LoVo (cell line): ENCODE measurements around the gene GALNT9.
A peak's percentile ranks its signal among the peaks of the same experiment; 100 is the strongest.
"Not testable (repeated sequence)": the region's sequence is repeated elsewhere in the genome, so short reads cannot be mapped to it uniquely, and the experiment has no call there.

Source experiments
- DNase-seq: peaks from one replicate; pipeline ENCODE4 v3.0.0-alpha.2; 2016; ENCODE audit warnings: low spot score

GALNT9 gene

DNA sequence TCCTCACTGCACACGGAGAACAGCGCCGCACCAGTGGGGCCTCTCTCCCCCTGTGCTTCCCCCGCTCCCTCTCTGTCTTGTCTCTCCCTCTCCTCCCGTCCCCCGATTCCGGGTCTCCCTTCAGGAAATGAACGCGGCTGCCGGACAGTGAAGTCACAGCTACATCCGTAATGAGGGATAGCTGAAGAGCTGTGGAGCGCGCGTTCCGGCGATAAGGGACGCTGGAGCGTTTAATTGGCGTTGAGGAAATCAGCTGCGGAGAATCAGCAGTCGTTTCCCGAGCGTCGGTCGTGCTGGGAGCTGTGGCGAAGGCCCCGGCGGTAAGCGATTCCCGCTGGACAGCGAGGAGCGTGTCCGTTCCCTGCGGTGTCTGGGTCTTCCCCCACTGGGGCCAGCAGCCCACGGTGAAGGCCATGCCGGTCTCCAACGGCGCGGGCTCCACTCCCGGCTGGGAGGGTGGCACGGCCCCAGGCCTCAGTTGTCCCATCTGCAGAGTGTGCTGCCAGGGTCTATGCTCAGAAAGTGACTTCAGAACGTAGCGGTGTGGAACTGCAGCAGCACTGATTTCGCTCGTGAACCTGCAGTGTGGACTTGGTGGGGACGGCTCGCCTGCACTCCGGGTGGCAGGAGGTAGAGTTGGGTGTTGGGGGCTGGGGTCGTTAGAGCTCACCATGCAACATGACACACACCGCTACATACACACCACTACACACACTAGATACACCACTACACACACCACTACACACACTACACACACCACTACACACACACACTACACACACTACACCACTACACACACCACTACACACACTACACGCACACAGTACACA, 174.2 kb downstream of the GALNT9 start:
- DNase-seq: no peak

DNA sequence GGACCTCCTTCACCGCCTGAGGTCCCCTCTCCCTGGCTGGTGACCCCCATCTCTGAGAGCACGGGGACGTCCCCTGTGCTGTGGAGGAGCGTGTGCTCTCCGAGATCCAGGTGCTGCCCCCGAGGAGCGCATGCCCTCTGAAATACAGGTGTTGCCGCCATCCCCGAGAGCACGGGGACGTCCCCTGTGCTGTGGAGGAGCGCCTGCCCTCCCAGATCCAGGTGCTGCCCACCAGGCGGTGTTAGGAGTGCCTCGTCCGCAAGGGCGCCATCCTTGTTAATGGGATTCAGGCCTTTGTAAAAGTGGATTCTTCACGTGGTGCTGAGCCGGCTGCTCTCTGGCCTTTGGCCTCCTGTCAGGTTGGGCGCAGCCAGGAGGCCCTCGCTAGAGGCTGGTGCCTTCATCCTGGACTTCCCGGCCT, 175.0 kb downstream of the GALNT9 start:
- no peak for DNase-seq

DNA sequence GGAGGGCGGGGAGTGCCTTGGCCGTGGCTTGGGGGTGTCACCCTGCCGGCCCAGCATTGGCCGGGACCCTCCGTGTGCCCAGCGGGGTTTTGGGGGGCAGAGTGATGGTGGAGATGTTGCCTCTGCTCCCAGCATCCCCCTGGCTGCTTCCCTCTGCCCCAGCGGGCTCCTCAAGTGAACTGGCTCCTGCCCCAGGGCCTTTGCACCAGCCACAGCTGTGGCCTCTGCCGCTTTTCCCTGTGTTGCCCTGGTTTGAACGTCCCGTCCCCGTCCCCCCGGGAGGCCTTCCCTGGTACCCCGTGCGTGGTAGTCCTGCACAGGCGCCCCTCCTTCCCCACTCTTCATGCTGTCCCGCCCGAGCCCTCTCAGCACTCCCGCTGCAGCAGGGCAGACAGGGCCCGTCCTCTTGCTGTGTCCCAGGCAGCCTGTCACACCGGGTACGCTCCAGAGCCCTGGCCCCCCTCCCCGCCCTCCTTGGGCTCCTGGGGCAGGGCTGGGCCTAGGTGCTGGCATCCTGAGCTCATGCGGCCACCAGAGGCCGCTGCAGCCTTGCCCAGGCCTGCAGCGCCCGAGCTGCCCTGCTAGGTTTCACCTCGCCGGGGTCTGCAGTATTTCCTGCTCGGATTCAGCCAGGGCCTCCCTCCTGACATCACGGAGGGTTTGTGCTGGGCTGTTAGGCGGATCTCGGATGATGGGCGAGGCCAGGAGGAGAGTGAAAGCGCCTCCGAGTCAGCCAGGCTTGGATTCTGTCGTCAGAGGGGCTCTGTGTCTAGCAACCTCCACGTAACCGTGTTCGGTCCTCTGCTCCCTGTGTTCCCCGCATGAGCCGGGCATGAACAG, 175.7 kb downstream of the GALNT9 start:
- DNase-seq: peak; percentile 39

DNA sequence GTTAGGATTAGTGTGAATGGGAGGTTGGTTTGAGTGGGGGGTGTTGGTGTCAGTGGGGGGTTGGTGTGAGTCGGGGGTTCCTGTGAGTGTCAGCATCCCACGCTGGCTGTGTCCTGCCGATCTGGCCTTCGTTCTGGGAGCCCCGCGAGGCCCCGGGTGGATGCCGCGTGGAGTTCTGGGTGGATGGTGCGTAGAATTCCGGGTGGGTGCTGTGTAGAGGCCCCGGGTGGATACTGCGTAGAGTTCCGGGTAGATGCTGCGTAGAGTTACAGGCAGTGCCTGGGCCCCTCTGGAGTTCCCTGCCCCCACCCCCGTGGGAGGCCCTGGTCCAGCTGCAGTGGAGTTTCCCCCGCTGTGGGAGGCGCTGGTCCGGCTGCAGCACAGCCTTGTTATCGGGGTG, 176.4 kb downstream of the GALNT9 start:
- DNase-seq: no peak

DNA sequence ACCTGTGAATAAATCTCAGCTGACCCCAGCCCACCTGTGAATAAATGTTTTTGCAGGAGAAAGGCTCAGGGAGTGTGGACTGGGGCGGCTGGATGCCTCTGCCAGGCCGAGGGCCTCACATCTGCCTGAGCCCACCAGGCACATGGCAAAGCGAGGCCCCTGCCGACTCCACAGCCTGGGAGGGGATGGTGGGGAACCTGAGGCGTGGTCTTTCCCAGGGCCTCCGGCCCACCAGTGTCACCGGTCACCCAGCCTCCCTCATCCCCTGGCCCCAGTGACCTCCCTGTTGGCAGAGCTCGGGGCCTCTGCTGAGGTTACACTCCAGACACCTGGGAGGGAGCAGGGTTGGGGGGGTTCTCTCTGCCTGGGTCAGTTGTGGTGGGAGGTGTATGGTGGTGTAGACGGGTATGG, 177.0 kb downstream of the GALNT9 start:
- DNase-seq: no peak

DNA sequence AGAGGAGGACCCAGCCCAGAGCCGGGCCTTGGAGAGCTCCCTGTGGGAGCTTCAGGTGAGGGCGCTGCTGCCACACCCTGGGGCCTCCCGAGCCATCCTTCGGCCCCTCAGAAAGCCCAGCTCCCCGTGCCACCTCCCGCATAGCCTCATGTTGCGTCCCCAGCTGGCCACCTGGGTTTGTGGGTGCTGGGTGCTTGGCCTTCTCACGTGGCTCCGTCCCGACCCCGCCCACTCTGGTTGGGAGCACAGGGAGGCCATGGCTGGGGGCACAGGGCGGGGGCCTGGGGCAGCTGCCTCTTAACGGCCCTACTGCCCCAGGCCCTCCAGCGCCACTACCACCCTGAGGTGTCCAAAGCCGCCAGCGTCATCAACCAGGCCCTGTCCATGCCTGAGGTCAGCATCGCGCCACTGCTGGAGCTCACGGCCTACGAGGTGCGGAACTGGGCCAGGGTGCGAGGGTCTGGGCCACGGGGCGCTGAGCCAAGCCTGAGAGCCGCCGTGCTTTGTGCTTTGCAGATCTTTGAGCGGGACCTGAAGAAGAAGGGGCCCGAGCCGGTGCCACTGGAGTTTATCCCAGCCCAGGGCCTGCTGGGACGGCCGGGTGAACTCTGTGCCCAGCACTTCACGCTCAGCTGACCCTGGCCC, 177.5 kb downstream of the GALNT9 start:
- DNase-seq: no peak

DNA sequence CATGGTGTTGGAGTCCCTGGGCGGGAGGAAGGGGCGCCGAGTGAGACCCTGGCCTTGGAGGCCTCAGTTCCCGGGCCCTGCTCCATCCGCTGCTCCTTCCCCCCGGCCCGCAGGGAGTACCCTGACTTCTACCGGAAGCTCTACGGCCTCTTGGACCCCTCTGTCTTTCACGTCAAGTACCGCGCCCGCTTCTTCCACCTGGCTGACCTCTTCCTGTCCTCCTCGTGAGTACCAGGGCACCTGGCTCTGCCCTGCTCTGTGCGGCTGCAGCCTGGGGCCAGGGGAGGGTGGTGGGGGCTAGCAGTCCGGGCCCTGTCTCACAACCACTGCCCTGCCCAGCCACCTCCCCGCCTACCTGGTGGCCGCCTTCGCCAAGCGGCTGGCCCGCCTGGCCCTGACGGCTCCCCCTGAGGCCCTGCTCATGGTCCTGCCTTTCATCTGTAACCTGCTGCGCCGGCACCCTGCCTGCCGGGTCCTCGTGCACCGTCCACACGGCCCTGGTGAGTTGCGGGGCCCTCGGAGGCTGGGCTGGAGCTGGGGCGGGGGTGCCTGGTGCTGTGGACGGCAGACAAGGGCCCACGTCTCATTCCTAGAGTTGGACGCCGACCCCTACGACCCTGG, 178.1 kb downstream of the GALNT9 start:
- DNase-seq: no peak

DNA sequence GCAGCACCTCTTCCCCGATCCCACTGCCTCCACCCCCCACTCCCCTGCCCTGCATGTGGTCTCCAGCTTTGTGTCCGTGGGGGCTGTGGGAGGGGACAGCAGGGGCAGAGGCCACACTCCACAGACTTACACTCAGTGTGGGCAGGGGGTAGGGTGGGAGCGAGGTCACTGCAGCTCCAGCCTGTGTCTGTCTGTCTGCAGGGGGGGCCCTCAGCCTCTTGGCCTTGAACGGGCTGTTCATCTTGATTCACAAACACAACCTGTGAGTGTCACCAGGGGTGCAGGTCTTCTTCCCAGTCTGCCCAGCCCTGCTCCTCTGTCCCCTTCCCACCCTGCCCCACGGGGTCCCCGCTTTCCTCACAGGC, 178.6 kb downstream of the GALNT9 start:
- no peak for DNase-seq

DNA sequence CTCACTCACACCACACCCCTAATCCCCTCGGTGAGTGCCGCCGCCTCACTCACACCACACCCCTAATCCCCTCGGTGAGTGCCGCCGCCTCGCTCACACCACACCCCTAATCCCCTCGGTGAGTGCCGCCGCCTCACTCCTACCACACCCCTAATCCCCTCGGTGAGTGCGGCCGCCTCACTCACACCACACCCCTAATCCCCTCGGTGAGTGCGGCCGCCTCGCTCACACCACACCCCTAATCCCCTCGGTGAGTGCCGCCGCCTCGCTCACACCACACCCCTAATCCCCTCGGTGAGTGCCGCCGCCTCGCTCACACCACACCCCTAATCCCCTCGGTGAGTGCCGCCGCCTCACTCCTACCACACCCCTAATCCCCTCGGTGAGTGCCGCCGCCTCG, 179.9 kb downstream of the GALNT9 start:
- DNase-seq: not testable (repeated sequence)

DNA sequence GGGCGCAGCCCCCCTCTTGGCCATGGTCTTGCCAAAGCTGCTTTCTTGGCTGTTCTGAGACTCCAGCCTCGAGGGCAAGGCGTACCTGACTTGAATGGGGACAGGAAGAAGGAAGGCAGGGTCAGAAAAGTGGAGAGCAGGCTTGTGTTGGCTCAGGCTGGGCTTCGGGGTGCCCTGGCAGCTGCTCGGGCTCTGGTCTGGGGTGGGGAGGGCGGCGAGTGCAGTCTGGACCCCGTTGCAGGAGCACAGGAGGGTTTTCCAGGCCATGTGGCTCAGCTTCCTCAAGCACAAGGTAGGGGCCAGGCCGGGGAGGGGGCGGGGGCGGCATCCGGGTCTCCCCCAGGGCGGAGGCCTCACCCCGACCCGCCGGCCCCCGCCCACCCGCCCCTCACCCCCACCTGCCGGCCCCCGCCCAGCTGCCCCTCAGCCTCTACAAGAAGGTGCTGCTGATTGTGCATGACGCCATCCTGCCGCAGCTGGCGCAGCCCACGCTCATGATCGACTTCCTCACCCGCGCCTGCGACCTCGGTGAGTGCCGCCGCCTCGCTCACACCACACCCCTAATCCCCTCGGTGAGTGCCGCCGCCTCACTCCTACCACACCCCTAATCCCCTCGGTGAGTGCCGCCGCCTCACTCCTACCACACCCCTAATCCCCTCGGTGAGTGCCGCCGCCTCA, 180.9 kb downstream of the GALNT9 start:
- DNase-seq: no peak

DNA sequence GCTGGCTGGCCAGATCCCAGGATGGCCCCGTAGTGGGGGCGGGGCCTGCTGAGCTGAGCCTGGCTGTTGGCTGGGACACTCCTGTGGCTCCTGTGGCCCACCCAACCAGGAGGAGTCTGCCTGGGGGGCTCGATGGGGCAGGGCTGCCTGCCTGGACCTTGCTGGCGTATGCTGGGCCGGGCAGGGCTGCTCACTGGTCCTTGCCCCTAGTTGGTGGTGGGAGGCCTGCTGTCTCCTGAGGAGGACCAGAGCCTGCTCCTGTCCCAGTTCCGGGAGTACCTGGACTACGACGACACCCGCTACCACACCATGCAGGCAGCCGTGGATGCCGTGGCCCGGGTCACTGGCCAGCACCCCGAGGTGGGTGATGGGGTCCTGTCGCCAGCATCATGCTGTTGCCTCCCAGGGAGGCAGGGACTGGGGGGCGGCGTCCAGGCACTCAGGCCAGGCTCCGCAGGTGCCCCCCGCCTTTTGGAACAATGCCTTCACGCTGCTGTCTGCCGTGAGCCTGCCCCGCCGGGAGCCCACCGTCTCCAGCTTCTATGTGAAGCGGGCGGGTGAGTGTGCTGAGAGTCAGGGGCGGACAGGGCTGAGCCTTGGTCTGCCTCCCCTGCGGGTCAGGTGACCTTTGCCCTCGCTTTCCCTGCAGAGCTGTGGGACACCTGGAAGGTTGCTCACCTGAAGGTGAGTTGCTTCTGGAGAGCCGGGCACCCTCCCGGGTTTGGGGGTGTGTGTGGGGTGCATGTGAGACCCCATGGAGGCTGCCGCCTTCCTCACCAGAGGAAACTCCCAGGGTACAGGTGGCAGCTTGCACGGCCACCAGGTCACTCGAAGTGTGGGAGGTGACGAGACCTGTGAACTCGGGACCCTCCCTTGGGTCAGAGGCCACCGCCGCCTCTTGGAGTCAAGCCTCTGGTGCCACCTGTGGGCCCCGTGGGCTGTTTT, 181.7 kb downstream of the GALNT9 start:
- DNase-seq: no peak

DNA sequence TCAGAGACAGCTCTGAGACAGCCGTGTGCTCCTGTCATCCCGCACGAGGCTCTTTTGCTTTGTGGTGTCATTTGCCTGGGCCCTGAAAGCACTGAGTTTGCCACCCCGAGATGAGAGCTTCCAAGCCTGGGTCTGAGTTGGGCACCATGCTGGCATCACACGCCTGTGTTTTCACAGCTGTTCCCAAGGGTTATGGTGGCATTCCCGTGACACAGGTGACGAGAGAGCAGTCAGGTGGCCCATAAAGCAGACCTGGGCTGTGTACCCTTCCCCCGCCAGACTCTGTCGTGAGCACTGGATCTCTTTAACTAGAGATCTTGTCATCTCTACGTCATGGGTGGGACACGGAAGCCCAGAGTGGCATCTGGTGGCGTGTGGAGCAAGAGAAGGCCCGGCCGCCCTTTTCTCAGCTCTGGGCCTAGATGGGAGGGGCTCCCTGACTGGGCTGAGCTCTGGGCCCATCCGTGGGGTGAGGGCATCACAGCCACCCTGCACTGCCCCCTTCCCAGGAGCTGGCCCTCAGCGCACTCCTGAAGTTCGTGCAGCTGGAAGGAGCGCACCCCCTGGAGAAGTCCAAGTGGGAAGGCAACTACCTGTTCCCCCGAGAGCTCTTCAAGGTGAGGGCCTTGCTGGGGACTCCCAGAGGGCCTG, 182.5 kb downstream of the GALNT9 start:
- DNase-seq: no peak
